SK-N-SH treated with all-trans-retinoic acid at 6 μM for 48 hours (cell line): ENCODE measurements around the gene COMMD3.

Experiments
- ATAC-seq: fragments of 200-7000 bp; cut with Tn5 transposase; 3 replicates; pipeline ENCODE4 v1.9.1; 2020; ENCODE audit warnings: mild to moderate bottlenecking, moderate library complexity
- ARNTL ChIP-seq: fragments of 450-650 bp; formaldehyde crosslinking; IDR thresholded peaks from 2 replicates; pipeline ENCODE4 v1.5.0; 2020; ENCODE audit warnings: low read depth, mild to moderate bottlenecking, moderate library complexity, borderline replicate concordance
- BACH2 ChIP-seq: fragments of 250-450 bp; sonication (Bioruptor Pico); IDR thresholded peaks from 2 replicates; pipeline ENCODE4 v1.9.0; 2021; ENCODE audit warnings: mild to moderate bottlenecking, borderline replicate concordance
- CSDC2 ChIP-seq: fragments of 250-450 bp; sonication (Bioruptor Pico); IDR thresholded peaks from 2 replicates; pipeline ENCODE4 v1.5.0; 2020; ENCODE audit warnings: mild to moderate bottlenecking, moderate library complexity
- ESRRG ChIP-seq: fragments of 250-450 bp; sonication (Bioruptor Pico); IDR thresholded peaks from 2 replicates; pipeline ENCODE4 v1.6.1; 2021; ENCODE audit warnings: mild to moderate bottlenecking
- GLIS3 ChIP-seq: fragments of 250-450 bp; sonication (Bioruptor Pico); IDR thresholded peaks from 2 replicates; pipeline ENCODE4 v1.5.0; 2020; ENCODE audit warnings: mild to moderate bottlenecking, moderate library complexity
- ISL1 ChIP-seq: fragments of 250-450 bp; sonication (Bioruptor Pico); IDR thresholded peaks from 2 replicates; pipeline ENCODE4 v2.1.2; 2022; ENCODE audit warnings: mild to moderate bottlenecking, moderate library complexity
- OSR1 ChIP-seq: fragments of 250-450 bp; sonication (Bioruptor Pico); IDR thresholded peaks from 2 replicates; pipeline ENCODE4 v1.8.0; 2022; ENCODE audit warnings: moderate library complexity, mild to moderate bottlenecking, inconsistent platforms
- PPARA ChIP-seq: fragments of 250-450 bp; sonication (Bioruptor Pico); IDR thresholded peaks from 2 replicates; pipeline ENCODE4 v1.5.0; 2020; ENCODE audit warnings: mild to moderate bottlenecking, borderline replicate concordance
- RARB ChIP-seq: fragments of 250-450 bp; sonication (Bioruptor Pico); IDR thresholded peaks from 2 replicates; pipeline ENCODE4 v1.8.0; 2021; ENCODE audit warnings: mild to moderate bottlenecking, moderate library complexity
- SNAI2 ChIP-seq: fragments of 250-450 bp; sonication (Bioruptor Pico); IDR thresholded peaks from 2 replicates; pipeline ENCODE4 v1.5.0; 2020; ENCODE audit warnings: mild to moderate bottlenecking, moderate library complexity
- TCF4 ChIP-seq: fragments of 250-450 bp; sonication (Bioruptor Pico); IDR thresholded peaks from 2 replicates; pipeline ENCODE4 v1.8.0; 2021; ENCODE audit warnings: mild to moderate bottlenecking, moderate library complexity, borderline replicate concordance
- TOX ChIP-seq: fragments of 250-450 bp; sonication (Bioruptor Pico); IDR thresholded peaks from 2 replicates; pipeline ENCODE4 v1.8.0; 2021; ENCODE audit warnings: mild to moderate bottlenecking, moderate library complexity, borderline replicate concordance
- ZFP3 ChIP-seq: fragments of 250-450 bp; sonication (Bioruptor Pico); IDR thresholded peaks from 2 replicates; pipeline ENCODE4 v1.5.0; 2020; ENCODE audit warnings: mild to moderate bottlenecking, moderate library complexity
- ZFP30 ChIP-seq: fragments of 450-650 bp; formaldehyde crosslinking; IDR thresholded peaks from 2 replicates; pipeline ENCODE4 v1.5.0; 2022; ENCODE audit warnings: mild to moderate bottlenecking, moderate library complexity
- ZNF565 ChIP-seq: fragments of 450-650 bp; formaldehyde crosslinking; conservative IDR thresholded peaks from 2 replicates; pipeline ENCODE4 v1.5.0; 2020; ENCODE audit warnings: low read depth, mild to moderate bottlenecking, moderate library complexity
- ZNF70 ChIP-seq: fragments of 450-650 bp; formaldehyde crosslinking; IDR thresholded peaks from 2 replicates; pipeline ENCODE4 v1.5.0; 2020; ENCODE audit warnings: mild to moderate bottlenecking, moderate library complexity
- ZNF8 ChIP-seq: fragments of 450-650 bp; formaldehyde crosslinking; IDR thresholded peaks from 2 replicates; pipeline ENCODE4 v1.5.0; 2020; ENCODE audit warnings: mild to moderate bottlenecking, moderate library complexity
- TF ChIP-seq, protein P1 (sequence below): fragments of 250-450 bp; sonication (Bioruptor Pico); IDR thresholded peaks from 2 replicates; pipeline ENCODE4 v1.8.0; 2020; ENCODE audit warnings: mild to moderate bottlenecking, moderate library complexity, borderline replicate concordance
- TF ChIP-seq, protein P2 (sequence below): fragments of 250-450 bp; sonication (Bioruptor Pico); IDR thresholded peaks from 2 replicates; pipeline ENCODE4 v1.5.0; 2020; ENCODE audit warnings: mild to moderate bottlenecking, moderate library complexity
- TF ChIP-seq, protein P3 (sequence below): fragments of 250-450 bp; sonication (Bioruptor Pico); IDR thresholded peaks from 2 replicates; pipeline ENCODE4 v1.5.1; 2021; ENCODE audit warnings: mild to moderate bottlenecking, moderate library complexity
- TF ChIP-seq, protein P4 (sequence below): fragments of 250-450 bp; sonication (Bioruptor Pico); IDR thresholded peaks from 2 replicates; pipeline ENCODE4 v1.8.0; 2021; ENCODE audit warnings: low read depth, mild to moderate bottlenecking, moderate library complexity, borderline replicate concordance
- TF ChIP-seq, protein P5 (sequence below): fragments of 250-450 bp; sonication (Bioruptor Pico); IDR thresholded peaks from 2 replicates; pipeline ENCODE4 v1.5.1; 2020; ENCODE audit warnings: low read depth, mild to moderate bottlenecking, moderate library complexity

The COMMD3 gene

DNA sequence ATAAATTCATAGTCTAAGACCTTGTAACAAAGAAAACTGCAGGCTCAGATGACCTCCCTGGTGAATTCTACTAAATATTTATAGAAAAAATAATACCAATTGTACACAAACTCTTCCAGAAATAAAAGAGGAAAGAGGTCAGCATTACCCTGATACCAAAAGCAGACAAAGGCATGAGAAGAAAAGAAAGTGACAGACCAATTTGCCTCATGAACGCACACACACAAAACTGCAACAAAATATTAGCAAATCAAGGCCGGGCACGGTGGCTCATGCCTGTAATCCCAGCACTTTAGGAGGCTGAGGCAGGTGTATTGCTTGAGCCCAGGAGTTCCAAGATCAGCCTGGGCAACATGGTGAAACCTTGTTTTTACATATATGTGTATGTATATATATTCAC is 12.7 kb upstream of the COMMD3 start:
- no peak for ATAC-seq
- TF ChIP-seq, protein P1, sequence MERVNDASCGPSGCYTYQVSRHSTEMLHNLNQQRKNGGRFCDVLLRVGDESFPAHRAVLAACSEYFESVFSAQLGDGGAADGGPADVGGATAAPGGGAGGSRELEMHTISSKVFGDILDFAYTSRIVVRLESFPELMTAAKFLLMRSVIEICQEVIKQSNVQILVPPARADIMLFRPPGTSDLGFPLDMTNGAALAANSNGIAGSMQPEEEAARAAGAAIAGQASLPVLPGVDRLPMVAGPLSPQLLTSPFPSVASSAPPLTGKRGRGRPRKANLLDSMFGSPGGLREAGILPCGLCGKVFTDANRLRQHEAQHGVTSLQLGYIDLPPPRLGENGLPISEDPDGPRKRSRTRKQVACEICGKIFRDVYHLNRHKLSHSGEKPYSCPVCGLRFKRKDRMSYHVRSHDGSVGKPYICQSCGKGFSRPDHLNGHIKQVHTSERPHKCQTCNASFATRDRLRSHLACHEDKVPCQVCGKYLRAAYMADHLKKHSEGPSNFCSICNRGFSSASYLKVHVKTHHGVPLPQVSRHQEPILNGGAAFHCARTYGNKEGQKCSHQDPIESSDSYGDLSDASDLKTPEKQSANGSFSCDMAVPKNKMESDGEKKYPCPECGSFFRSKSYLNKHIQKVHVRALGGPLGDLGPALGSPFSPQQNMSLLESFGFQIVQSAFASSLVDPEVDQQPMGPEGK (CRISPR knock-in tag): no peak
- TF ChIP-seq ISL1 (CRISPR knock-in tag): no peak
- no peak for TF ChIP-seq GLIS3 (CRISPR knock-in tag)
- TF ChIP-seq BACH2 (CRISPR knock-in tag): no peak
- no peak for TF ChIP-seq TOX
- no peak for TF ChIP-seq ZNF565
- no peak for TF ChIP-seq ARNTL
- TF ChIP-seq, protein P2, sequence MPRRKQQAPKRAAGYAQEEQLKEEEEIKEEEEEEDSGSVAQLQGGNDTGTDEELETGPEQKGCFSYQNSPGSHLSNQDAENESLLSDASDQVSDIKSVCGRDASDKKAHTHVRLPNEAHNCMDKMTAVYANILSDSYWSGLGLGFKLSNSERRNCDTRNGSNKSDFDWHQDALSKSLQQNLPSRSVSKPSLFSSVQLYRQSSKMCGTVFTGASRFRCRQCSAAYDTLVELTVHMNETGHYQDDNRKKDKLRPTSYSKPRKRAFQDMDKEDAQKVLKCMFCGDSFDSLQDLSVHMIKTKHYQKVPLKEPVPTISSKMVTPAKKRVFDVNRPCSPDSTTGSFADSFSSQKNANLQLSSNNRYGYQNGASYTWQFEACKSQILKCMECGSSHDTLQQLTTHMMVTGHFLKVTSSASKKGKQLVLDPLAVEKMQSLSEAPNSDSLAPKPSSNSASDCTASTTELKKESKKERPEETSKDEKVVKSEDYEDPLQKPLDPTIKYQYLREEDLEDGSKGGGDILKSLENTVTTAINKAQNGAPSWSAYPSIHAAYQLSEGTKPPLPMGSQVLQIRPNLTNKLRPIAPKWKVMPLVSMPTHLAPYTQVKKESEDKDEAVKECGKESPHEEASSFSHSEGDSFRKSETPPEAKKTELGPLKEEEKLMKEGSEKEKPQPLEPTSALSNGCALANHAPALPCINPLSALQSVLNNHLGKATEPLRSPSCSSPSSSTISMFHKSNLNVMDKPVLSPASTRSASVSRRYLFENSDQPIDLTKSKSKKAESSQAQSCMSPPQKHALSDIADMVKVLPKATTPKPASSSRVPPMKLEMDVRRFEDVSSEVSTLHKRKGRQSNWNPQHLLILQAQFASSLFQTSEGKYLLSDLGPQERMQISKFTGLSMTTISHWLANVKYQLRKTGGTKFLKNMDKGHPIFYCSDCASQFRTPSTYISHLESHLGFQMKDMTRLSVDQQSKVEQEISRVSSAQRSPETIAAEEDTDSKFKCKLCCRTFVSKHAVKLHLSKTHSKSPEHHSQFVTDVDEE: no peak
- no peak for TF ChIP-seq PPARA (CRISPR knock-in tag)
- no peak for TF ChIP-seq ZNF70
- no peak for TF ChIP-seq CSDC2 (CRISPR knock-in tag)
- no peak for TF ChIP-seq ZNF8 (CRISPR knock-in tag)
- no peak for TF ChIP-seq ZFP30 (CRISPR knock-in tag)
- TF ChIP-seq ZFP3: no peak
- TF ChIP-seq, protein P3, sequence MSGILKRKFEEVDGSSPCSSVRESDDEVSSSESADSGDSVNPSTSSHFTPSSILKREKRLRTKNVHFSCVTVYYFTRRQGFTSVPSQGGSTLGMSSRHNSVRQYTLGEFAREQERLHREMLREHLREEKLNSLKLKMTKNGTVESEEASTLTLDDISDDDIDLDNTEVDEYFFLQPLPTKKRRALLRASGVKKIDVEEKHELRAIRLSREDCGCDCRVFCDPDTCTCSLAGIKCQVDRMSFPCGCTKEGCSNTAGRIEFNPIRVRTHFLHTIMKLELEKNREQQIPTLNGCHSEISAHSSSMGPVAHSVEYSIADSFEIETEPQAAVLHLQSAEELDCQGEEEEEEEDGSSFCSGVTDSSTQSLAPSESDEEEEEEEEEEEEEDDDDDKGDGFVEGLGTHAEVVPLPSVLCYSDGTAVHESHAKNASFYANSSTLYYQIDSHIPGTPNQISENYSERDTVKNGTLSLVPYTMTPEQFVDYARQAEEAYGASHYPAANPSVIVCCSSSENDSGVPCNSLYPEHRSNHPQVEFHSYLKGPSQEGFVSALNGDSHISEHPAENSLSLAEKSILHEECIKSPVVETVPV (CRISPR knock-in tag): no peak
- TF ChIP-seq SNAI2 (CRISPR knock-in tag): no peak
- no peak for TF ChIP-seq RARB
- TF ChIP-seq OSR1 (CRISPR knock-in tag): no peak

DNA sequence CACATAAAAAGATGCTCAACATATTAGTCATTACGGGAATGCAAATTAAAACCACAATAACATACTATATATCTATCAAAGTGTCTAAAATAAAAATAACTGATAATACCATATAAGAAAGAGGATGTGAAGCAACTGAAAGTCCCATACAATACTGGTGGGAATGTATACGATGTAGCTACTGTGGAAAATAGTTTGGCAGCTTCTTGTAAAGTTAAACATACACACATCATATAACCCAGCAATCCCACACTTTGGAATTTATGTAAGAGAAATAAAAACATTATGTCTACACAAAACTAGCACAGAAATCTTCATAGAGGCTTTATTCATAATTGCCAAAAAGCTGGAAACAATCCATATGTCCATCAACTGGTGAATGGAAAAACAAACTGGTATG is 10.5 kb upstream of the COMMD3 start:
- no peak for TF ChIP-seq CSDC2 (CRISPR knock-in tag)
- TF ChIP-seq, protein P4, sequence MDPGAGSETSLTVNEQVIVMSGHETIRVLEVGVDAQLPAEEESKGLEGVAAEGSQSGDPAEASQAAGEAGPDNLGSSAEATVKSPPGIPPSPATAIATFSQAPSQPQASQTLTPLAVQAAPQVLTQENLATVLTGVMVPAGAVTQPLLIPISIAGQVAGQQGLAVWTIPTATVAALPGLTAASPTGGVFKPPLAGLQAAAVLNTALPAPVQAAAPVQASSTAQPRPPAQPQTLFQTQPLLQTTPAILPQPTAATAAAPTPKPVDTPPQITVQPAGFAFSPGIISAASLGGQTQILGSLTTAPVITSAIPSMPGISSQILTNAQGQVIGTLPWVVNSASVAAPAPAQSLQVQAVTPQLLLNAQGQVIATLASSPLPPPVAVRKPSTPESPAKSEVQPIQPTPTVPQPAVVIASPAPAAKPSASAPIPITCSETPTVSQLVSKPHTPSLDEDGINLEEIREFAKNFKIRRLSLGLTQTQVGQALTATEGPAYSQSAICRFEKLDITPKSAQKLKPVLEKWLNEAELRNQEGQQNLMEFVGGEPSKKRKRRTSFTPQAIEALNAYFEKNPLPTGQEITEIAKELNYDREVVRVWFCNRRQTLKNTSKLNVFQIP (CRISPR knock-in tag): no peak
- TF ChIP-seq PPARA (CRISPR knock-in tag): no peak
- TF ChIP-seq, protein P1 (CRISPR knock-in tag): no peak
- TF ChIP-seq BACH2 (CRISPR knock-in tag): no peak
- no peak for TF ChIP-seq ESRRG (CRISPR knock-in tag)
- TF ChIP-seq ZNF8 (CRISPR knock-in tag): no peak
- no peak for TF ChIP-seq GLIS3 (CRISPR knock-in tag)
- TF ChIP-seq, protein P5, sequence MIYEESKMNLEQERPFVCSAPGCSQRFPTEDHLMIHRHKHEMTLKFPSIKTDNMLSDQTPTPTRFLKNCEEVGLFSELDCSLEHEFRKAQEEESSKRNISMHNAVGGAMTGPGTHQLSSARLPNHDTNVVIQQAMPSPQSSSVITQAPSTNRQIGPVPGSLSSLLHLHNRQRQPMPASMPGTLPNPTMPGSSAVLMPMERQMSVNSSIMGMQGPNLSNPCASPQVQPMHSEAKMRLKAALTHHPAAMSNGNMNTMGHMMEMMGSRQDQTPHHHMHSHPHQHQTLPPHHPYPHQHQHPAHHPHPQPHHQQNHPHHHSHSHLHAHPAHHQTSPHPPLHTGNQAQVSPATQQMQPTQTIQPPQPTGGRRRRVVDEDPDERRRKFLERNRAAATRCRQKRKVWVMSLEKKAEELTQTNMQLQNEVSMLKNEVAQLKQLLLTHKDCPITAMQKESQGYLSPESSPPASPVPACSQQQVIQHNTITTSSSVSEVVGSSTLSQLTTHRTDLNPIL (CRISPR knock-in tag): no peak
- TF ChIP-seq OSR1 (CRISPR knock-in tag): no peak
- no peak for TF ChIP-seq SNAI2 (CRISPR knock-in tag)
- TF ChIP-seq ARNTL: no peak
- no peak for TF ChIP-seq ZNF565
- TF ChIP-seq ISL1 (CRISPR knock-in tag): no peak
- TF ChIP-seq TCF4: no peak
- TF ChIP-seq, all 23 proteins: peak for 0
- no peak for ATAC-seq
